NCI-H774 (cell line): ENCODE measurements around the gene IRF2BP1.

Source experiments
- DNase-seq: peaks from one replicate; lab custom pipeline; 2025; lab: John Stamatoyannopoulos, UW

Gene IRF2BP1

GRCh38 chr19:45885556-45886426 lies at the start of gene IRF2BP1:
TSS of gene IRF2BP1 (minus strand) at chr19:45886141. CDS start at chr19:45885774, 367 bp downstream.
- peak; percentile 90 for DNase-seq

- no peak for DNase-seq
These were observed 49.3 kb upstream of the IRF2BP1 start for GRCh38 chr19:45935267-45935666.

- no peak for DNase-seq
These were observed 48.8 kb upstream of the IRF2BP1 start for GRCh38 chr19:45934551-45935230.

- DNase-seq: no peak
These were observed 47.8 kb upstream of the IRF2BP1 start for GRCh38 chr19:45933759-45934158.

GRCh38 chr19:45931055-45931454 lies 45.1 kb upstream of the IRF2BP1 start:
- DNase-seq: no peak

- no peak for DNase-seq
These were observed 43.3 kb upstream of the IRF2BP1 start for GRCh38 chr19:45929247-45929646.

GRCh38 chr19:45927565-45928261 lies 41.8 kb upstream of the IRF2BP1 start:
- peak; percentile 93 for DNase-seq

- DNase-seq: no peak
These were observed 39.0 kb upstream of the IRF2BP1 start for GRCh38 chr19:45924891-45925447.

GRCh38 chr19:45922281-45922680 lies 36.3 kb upstream of the IRF2BP1 start:
- no peak for DNase-seq

- DNase-seq: no peak
These were observed 34.5 kb upstream of the IRF2BP1 start for GRCh38 chr19:45920458-45920857.

GRCh38 chr19:45919678-45920077 lies 33.7 kb upstream of the IRF2BP1 start:
- DNase-seq: no peak

GRCh38 chr19:45918721-45919120 lies 32.8 kb upstream of the IRF2BP1 start:
- DNase-seq: no peak

- no peak for DNase-seq
These were observed 31.6 kb upstream of the IRF2BP1 start for GRCh38 chr19:45917421-45918091.

GRCh38 chr19:45913874-45914830 lies 28.2 kb upstream of the IRF2BP1 start, which contains the start of gene NANOS2:
TSS of gene NANOS2 (minus strand) at chr19:45914778. CDS start at chr19:45914693, 85 bp downstream.
- no peak for DNase-seq

- DNase-seq: no peak
These were observed 25.4 kb upstream of the IRF2BP1 start for GRCh38 chr19:45911291-45911690.

GRCh38 chr19:45908956-45909355 lies 23.0 kb upstream of the IRF2BP1 start:
- DNase-seq: no peak

GRCh38 chr19:45906221-45906620 lies 20.3 kb upstream of the IRF2BP1 start:
- DNase-seq: no peak

GRCh38 chr19:45905011-45905410 lies 19.1 kb upstream of the IRF2BP1 start:
- DNase-seq: no peak

GRCh38 chr19:45902651-45903625 lies 17.0 kb upstream of the IRF2BP1 start:
- peak; percentile 98 for DNase-seq
